ELF-1 (cell line): Measurements from ENCODE around the gene IL16.

Experiments
- DNase-seq: peaks from one replicate; pipeline ENCODE4 v3.0.0-alpha.2; 2016; ENCODE audit warnings: low read depth, low spot score

The IL16 gene

DNA sequence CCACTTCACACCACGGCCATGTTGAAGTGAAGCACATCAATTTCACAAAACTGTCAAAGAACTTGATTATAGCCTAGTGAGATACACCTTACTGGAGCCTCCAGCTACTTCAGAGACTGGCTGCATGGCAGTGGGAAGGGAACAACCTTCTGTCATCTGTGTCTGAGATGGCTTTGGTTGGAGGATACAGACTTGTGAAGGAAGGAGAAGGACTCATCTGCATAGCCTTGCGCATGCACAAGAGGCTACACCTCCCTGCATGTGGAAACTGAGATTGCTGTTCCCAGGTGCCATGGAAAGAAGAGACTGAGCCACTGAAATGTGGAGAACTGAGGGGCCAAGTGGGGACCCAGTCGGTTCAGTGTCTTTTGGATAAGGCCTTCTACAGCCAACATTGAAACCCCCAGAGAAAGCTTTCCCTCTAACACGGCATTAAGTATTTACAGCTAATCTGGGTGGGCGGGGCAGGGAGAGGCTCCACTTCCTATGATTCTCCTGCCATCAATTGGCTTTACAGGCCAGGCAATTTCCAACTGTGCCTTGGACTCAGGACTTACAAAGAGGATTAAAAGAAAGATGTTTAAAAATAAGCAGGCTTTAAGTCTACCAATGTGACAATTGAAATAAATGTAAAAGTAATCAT, 58.8 kb downstream of the IL16 start:
- no peak for DNase-seq

- DNase-seq, result no peak
Observed at GRCh38 chr15:81255958-81256320, 59.3 kb downstream of the IL16 start.

DNA sequence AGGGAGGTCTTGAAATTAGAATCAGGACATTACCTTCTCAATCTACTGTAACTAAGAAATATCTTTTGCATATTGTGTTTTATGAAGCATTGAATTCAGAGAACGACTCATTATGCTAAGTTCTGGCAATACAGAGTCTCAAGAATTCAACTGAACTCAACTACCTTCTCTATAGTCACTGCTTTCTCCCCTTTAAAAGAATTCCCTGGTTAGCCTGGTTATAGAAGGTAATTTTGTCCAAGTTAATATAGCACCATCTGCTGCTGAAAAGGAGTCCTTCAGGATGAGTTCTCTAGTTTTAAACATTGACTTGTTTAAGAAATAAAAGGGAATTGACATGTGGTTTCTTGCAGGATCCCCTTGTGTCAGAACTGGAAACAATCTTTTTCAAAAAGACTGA, 60.2 kb downstream of the IL16 start:
- DNase-seq, result no peak

GRCh38 chr15:81257435-81257834, 60.8 kb downstream of the IL16 start:
- no peak for DNase-seq

- no peak for DNase-seq
Observed at GRCh38 chr15:81258455-81258854, 61.8 kb downstream of the IL16 start.

- DNase-seq, result no peak
Observed at GRCh38 chr15:81259760-81260298, 63.1 kb downstream of the IL16 start.

GRCh38 chr15:81261172-81261811, 64.6 kb downstream of the IL16 start:
- no peak for DNase-seq

DNA sequence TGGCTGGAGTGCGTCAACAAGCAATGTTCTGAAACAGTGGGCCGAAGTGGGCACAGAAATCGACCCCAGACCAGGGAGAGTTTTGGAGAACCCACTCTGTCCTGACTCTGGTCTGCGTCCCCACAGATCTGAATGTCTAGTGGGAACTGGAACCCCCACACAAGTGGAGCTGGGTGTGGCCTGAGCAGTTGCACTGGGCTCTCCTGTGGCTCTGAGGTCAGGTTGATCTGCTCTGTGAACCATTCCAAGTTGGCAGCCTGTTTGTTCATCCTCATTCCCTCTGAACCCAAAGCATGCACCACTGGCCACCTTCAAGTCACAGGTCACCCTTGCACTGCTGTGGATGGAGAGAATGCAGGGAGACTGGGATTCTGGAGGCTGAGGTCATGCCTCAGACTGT, 66.8 kb downstream of the IL16 start:
- DNase-seq, result no peak

DNA sequence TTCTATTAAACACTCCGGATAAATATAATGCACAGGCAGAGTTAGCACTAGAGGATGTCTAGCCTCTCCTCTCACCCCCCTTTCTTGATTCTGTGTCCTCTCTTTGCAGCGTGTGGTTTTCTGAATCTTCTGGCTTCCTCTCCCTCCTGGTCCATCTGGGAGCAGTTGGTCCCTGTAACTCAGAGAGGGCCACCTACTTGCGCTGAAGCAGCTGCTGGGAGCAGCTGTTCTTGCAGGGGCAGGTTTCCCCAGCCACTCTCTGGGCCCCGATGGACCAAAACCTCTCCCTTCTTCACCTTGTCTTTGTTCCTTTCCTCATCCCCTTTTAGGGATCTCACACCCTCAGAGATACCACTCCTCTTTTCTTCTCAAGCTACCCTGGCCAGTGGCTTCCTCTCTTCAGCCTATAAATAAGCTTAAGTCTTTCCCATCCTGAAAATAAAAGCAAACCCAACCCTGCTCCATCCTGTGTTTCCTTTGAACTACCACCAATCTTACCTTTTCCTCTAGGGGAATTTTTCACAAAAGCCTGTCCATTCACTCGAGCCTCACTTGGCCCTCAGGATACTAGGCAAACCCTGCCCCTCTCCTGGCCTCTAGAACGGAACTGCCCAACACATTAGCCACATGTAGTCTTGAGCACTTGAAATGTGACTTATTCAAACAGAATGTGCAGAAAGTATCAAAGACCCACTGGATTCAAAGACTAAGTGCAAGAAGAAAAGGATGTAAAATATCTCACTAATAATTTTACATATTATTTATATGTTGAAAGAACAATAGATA, 67.6 kb downstream of the IL16 start:
- DNase-seq, result no peak

- no peak for DNase-seq
Observed at GRCh38 chr15:81265256-81265943, 68.7 kb downstream of the IL16 start.

DNA sequence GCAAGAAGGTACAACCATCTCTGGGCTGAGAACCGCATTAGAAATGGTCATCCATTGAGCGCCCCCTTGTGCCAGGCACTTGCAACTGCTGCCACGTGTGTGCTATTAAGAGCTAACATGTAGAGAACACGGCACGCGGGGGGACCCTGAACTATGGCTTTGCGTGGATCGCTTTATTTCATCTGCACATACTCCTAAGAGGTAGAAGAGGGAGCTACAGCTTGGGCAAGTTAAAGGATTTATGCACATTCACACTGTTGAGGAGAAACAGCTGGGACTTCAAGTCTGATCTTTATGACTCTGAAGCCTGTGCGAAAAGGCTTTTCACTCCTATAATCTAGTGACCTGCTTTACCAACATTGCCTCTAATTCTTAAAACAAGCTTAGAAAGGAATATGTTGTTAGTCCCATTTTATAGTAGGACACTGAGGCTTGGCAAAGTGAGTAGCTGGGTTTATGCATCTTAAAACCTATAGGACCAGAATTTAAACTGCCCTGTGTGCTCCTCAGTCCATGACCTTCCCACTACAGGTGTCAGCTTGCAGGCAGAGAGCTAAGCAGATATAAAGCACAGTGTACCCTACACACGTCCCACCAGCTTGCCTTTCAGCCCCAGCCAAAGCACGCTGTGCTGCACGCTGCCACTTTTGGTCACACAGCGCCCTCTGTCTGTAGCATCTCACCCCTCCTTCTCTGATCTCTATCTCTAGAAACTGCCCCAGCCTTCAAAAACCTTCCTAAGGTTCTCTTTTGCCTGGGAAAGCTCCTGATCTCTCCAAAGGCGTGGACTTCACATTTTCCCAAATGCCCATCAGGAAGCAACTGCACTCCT, 69.5 kb downstream of the IL16 start:
- DNase-seq, result peak; percentile 89

DNA sequence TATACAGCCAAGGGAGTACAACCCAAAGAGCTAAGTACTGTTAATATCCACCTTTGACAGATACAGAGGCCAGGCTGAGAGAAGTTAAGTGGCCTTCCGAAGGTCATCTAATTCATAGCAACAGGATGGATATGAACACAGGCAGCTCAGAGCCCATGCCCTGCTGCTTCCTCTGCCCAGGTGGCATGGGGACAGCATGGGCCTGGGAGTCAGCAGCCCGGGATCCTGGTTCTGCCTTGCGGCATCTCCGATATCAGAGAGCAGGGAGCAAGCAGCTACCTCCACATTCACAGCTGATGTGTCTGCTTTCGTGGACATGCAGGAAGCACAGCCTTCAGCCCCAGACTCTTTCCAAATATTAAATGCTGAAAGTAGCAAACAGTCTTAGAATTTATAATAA, 71.7 kb downstream of the IL16 start:
- DNase-seq, result no peak

GRCh38 chr15:81268881-81269601, 72.4 kb downstream of the IL16 start:
- DNase-seq, result no peak

GRCh38 chr15:81270188-81270587, 73.5 kb downstream of the IL16 start:
- no peak for DNase-seq

- no peak for DNase-seq
Observed at GRCh38 chr15:81270781-81271491, 74.3 kb downstream of the IL16 start.

DNA sequence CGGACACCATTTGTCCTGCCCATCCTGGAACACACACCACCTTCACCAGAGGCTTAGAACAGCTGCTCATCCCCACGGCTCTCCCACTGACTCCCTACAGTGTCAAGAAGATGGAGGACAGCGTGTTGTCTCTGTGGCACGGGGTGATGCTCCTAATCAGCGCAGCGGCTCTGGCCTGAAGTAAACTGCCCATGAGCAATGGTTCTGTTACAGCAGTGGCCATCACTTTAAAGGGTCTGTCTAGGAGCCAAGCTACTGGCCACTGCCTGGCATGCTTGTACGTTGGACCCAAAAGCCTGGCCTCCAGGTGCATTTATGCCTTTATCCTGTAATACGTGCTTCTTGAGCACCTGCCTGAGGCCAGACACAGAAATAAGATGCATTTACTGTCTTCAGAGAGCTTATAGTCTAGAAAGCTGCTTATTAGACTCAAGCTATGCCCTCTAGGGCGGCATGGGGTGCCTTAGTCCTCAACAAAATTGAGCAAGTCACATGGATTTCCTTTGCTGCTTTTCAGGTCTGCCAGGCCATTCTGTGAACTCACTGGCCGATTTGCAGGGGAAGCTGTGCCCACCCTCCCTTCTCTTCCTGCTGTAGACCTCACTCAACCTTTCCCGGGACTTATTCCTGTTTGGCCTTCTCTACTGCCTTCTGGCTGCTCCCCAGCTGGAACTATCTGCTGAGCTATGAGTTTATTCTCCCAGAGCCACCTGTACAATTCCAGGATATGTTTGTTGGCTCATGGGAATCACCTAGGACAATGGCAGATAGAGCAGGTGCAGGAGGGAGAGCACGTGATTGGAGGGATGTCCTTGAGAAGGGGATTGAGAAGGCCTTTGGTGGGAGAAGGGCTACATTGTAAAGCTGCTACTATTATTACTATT, 75.3 kb downstream of the IL16 start:
- DNase-seq, result no peak

DNA sequence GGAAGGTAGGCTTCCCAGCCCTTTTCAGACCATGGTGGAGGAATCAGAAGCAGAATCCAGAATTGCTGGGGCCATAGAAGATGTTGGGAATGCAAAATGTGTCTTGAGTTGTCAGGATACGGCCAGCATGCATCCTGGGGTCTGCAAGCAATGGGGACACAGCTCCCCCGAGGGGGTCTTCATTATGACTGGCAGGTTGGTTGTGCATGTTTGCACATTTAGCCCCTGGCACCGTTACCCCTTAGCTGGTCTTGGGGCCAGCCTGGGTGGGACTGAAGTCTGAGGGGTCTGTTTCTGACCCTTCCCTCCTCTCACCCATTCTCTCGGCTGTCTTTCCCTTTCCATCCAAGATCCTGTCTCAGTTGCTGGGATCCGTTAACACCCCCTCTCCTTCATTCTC, 76.5 kb downstream of the IL16 start:
- no peak for DNase-seq

DNA sequence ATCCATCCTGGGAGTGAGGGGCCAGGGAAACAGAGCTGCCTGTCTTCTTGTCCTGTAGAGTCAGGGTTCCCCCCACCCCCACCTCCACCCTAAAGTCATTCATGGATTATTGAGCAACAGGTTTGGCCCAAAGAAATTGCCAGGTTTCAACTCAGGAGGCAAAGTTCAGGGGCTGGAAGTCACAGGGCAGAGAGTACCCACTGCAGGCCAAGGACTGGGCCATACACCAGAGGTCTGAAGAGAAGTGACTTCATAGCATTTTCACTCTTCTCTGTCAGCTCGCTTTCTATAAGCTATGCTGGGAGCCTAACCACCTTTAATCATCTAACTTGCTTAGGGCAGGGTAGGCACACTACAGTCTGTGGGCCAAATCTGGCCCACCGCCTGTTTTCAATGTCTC, 77.2 kb downstream of the IL16 start:
- no peak for DNase-seq

GRCh38 chr15:81274255-81274654, 77.6 kb downstream of the IL16 start:
- no peak for DNase-seq
